ENCODE results near the gene LAGE3. TPM values are rescaled to one million over a fixed set of nuclear protein-coding genes. Genes with fewer than 3 reads are reported as not detected.

Gene LAGE3
- total RNA-seq, 4 donors from 2014 or later: 22.9 to 50.0 (median 28.5) TPM

DNA sequence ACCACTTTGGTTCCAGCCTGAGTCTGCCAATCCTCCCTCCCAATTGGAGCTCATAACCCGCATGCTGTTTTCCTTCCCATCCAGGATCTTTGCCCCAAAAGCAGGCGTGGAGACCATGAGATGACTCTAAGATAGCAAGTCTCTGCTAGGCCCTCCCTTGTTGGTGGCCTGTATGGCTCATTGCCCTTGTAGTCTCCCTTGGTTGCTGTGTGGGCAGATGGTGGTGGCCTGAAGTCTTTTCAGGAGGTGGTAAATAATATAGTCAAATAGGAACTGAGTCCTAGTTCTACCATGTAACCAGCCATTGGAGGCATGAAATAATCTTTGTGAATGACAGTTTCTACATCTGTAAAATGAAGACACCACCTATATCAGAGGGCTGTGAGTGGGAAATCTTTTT is 49.4 kb downstream of the LAGE3 start:
- TF ChIP-seq, protein P1, sequence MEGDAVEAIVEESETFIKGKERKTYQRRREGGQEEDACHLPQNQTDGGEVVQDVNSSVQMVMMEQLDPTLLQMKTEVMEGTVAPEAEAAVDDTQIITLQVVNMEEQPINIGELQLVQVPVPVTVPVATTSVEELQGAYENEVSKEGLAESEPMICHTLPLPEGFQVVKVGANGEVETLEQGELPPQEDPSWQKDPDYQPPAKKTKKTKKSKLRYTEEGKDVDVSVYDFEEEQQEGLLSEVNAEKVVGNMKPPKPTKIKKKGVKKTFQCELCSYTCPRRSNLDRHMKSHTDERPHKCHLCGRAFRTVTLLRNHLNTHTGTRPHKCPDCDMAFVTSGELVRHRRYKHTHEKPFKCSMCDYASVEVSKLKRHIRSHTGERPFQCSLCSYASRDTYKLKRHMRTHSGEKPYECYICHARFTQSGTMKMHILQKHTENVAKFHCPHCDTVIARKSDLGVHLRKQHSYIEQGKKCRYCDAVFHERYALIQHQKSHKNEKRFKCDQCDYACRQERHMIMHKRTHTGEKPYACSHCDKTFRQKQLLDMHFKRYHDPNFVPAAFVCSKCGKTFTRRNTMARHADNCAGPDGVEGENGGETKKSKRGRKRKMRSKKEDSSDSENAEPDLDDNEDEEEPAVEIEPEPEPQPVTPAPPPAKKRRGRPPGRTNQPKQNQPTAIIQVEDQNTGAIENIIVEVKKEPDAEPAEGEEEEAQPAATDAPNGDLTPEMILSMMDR (IDR thresholded peaks at IDR 0.05): no peak
- TF ChIP-seq POLR2A (IDR thresholded peaks at IDR 0.05): no peak
- 65 to 76% methylated on average over 2 of the region's 2 CpGs for WGBS, 2 donors
- H3K4me3 ChIP-seq (ENCODE audit: low read depth, poor library complexity, severe bottlenecking): no peak overlapping the region
- DNase-seq (ENCODE audit: low spot score in 2 of 2): no peak
- intact Hi-C loops (cut with DNase I; ENCODE audit: low total_unique reads): no loop called here

DNA sequence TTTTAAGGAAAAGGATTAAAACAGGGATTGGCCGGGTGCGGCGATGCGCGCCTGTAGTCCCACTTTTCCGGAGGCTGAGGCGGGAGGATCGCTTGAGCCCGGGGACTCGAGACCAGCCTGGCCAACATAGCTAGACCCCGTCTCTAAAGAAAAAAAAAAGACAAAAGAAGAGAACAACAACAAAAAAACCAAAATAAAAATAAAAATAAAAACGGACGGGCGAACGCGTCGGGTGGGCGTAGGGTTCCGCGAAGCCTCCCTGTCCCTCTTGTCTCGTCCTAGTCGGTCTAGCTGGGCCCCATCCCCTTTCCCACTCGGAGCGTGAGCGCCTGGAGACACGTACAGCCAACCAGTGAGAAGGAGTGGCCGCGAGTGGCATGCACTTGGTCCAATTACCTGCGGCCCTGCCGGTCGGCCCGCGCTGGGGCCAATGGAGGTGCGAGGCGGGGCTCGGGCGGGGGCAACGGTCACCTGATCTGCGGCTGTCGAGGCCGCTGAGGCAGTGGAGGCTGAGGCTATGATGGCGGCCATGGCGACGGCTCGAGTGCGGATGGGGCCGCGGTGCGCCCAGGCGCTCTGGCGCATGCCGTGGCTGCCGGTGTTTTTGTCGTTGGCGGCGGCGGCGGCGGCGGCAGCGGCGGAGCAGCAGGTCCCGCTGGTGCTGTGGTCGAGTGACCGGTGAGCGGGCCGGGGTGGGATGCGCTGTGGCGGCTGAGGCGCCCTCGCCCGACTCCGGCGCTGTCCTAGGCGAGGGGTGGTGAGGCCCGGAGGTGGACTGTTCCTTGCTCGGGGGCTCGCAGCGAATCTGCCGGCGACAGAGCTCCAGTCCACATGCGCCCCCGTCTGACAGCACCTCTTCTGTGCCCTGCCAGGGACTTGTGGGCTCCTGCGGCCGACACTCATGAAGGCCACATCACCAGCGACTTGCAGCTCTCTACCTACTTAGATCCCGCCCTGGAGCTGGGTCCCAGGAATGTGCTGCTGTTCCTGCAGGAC is 50.6 kb downstream of the LAGE3 start, which contains the start of gene ATP6AP1:
ATP6AP1 (plus strand) TSS at position 502 of the 996 bp plus-strand sequence; CDS start at position 518, 16 bp downstream.
- intact Hi-C loops (cut with DNase I; ENCODE audit: low total_unique reads): no loop called here
- 25 to 39% methylated on average over 28 to 72 of the region's 87 CpGs for WGBS, 2 donors
- peak within 1 kb of the TSS; percentile 62 for H3K4me3 ChIP-seq (ENCODE audit: low read depth, poor library complexity, severe bottlenecking)
- TF ChIP-seq POLR2A (IDR thresholded peaks at IDR 0.05): no peak
- TF ChIP-seq, protein P1 (IDR thresholded peaks at IDR 0.05): no peak
- DNase-seq (ENCODE audit: low spot score in 2 of 2): peak; percentile 90 to 98

Small RNA genes lying within 50 kb of the gene (microRNA-seq; reads per million reads assigned to microRNA genes)
- gene MIR6858 (ENCODE audit: borderline number of aligned reads in 1 of 2, borderline replicate concordance in 2 of 2): 0 to 0.68 reads per million in 2 donors

Other genes starting within 250 kb of the LAGE3 start
- gene OPN1MW3, start 221.7 kb downstream of the LAGE3 start, total RNA-seq: not detected
- gene TEX28, start 184.2 kb downstream of the LAGE3 start, total RNA-seq: 1 to 10 TPM in 2 of 4 donors, not detected in 2; 1.1 to 2.4 TPM
- gene TKTL1, start 183.5 kb downstream of the LAGE3 start, total RNA-seq: 1 to 10 TPM in 1 of 4 donors, under 1 TPM in 2, not detected in 1; 0.42 to 1.1 (median 0.46) TPM
- gene FLNA, start 104.6 kb downstream of the LAGE3 start, total RNA-seq: 100 to 1,000 TPM; 278 to 636 (median 365) TPM
- gene EMD, start 100.0 kb downstream of the LAGE3 start, total RNA-seq: 10 to 100 TPM; 43.4 to 67.0 (median 52.1) TPM
- gene RPL10, start 80.9 kb downstream of the LAGE3 start, total RNA-seq: 1,000 to 10,000 TPM; 3,266 to 8,500 (median 5,564) TPM
- 10 to 100 TPM; 10.5 to 28.5 (median 16.9) TPM for gene DNASE1L1, start 70.0 kb downstream of the LAGE3 start, total RNA-seq
- gene TAFAZZIN, start 67.7 kb downstream of the LAGE3 start, total RNA-seq: 10 to 100 TPM; 34.1 to 89.6 (median 49.0) TPM
- gene ATP6AP1, start 50.6 kb downstream of the LAGE3 start, total RNA-seq: 10 to 100 TPM; 71.0 to 93.5 (median 78.4) TPM
- gene GDI1, start 42.1 kb downstream of the LAGE3 start, total RNA-seq: 10 to 100 TPM; 50.5 to 83.5 (median 61.5) TPM
- gene FAM50A, start 35.1 kb downstream of the LAGE3 start, total RNA-seq: 10 to 100 TPM; 18.9 to 37.0 (median 22.7) TPM
- gene PLXNA3, start 21.0 kb downstream of the LAGE3 start, total RNA-seq: 10 to 100 TPM; 10.2 to 30.2 (median 13.5) TPM
- 10 to 100 TPM; 33.7 to 57.0 (median 50.7) TPM for gene UBL4A, start 7.3 kb upstream of the LAGE3 start, total RNA-seq
- 10 to 100 TPM; 53.4 to 67.3 (median 57.4) TPM for gene SLC10A3, start 11.3 kb upstream of the LAGE3 start, total RNA-seq
- 10 to 100 TPM; 42.5 to 61.7 (median 47.2) TPM for gene FAM3A, start 37.0 kb upstream of the LAGE3 start, total RNA-seq
- gene G6PD, start 67.6 kb upstream of the LAGE3 start, total RNA-seq: 10 to 100 TPM; 31.1 to 49.6 (median 35.6) TPM
- gene IKBKG, start 68.3 kb upstream of the LAGE3 start, total RNA-seq: 10 to 100 TPM; 14.1 to 62.5 (median 22.1) TPM
- gene CTAG1A, start 105.9 kb upstream of the LAGE3 start, total RNA-seq: not detected
- not detected for gene CTAG1B, start 140.0 kb upstream of the LAGE3 start, total RNA-seq
- gene CTAG2, start 174.3 kb upstream of the LAGE3 start, total RNA-seq: not detected